B cell (primary cell): Measurements from ENCODE around the gene ARL3.

Source experiments
- CTCF ChIP-seq: fragments of 200-600 bp; IDR thresholded peaks from one replicate; pipeline ENCODE4 v1.8.0; 2022; ENCODE audit warnings: antibody characterized with exemption, mild to moderate bottlenecking
- EZH2 ChIP-seq: IDR thresholded peaks from 2 replicates; pipeline ENCODE4 v1.6.1; 2012; ENCODE audit warnings: borderline replicate concordance, low read depth, mild to moderate bottlenecking, moderate library complexity, low read length; ENCODE audit not compliant: insufficient read depth, poor library complexity, severe bottlenecking

DNA sequence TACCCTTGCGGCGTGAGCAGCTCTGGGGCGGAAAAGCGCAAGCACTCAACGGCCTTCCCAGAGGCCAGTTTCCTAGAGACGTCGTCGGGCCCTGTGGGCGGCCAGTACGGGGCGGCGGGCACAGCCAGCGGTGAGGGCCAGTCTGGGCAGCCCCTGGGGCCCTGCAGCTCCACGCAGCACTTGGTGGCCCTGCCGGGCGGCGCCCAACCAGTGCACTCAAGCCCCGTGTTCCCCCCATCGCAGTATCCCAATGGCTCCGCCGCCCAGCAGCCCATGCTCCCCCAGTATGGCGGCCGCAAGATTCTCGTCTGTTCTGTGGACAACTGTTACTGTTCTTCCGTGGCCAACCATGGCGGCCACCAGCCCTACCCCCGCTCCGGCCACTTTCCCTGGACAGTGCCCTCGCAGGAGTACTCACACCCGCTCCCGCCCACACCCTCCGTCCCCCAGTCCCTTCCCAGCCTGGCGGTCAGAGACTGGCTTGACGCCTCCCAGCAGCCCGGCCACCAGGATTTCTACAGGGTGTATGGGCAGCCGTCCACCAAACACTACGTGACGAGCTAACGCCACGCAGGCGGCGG, 57.3 kb downstream of the ARL3 start:
- TF ChIP-seq CTCF (no peak), EZH2 (no peak)
